GM18507 (cell line): ENCODE data around the gene OCSTAMP.

Source experiments
- DNase-seq: peaks from one replicate; pipeline ENCODE4 v3.0.0; 2011; ENCODE audit warnings: low read depth; ENCODE audit not compliant: insufficient read length; ENCODE audit errors: extremely low spot score
- FAIRE-seq: peaks from 2 replicates; lab custom pipeline; 2011; peaks lifted over from hg19 to GRCh38; lab: Jason Lieb, UNC

Gene OCSTAMP

GRCh38 chr20:46530640-46531039 is 19.8 kb downstream of the OCSTAMP start:
- DNase-seq (no peak), FAIRE-seq (no peak)

GRCh38 chr20:46523696-46524328 is 26.6 kb downstream of the OCSTAMP start:
- no peak for FAIRE-seq
- no peak for DNase-seq

- FAIRE-seq (no peak), DNase-seq (no peak)
Measured at GRCh38 chr20:46523108-46523507, 27.3 kb downstream of the OCSTAMP start.

GRCh38 chr20:46520976-46521579 is 29.4 kb downstream of the OCSTAMP start:
- peak; percentile 80 for FAIRE-seq

GRCh38 chr20:46520540-46520939 is 29.9 kb downstream of the OCSTAMP start:
- no peak for FAIRE-seq
- no peak for DNase-seq

More at GRCh38 chr20:46520976-46521579, 29.4 kb downstream of the OCSTAMP start:
- DNase-seq = peak; percentile 37

GRCh38 chr20:46519471-46520068 is 30.9 kb downstream of the OCSTAMP start:
- DNase-seq (no peak), FAIRE-seq (no peak)

- DNase-seq (no peak), FAIRE-seq (peak; percentile 5)
Measured at GRCh38 chr20:46512943-46513844, 37.3 kb downstream of the OCSTAMP start, which contains the start of gene ZNF334. ZNF334 (minus strand) TSS chr20:46513559; CDS start chr20:46512102, 1,457 bp downstream.

GRCh38 chr20:46509523-46509922 is 40.9 kb downstream of the OCSTAMP start:
- FAIRE-seq (no peak), DNase-seq (no peak)

- no peak for FAIRE-seq
- no peak for DNase-seq
Measured at GRCh38 chr20:46507760-46508407, 42.6 kb downstream of the OCSTAMP start.

- FAIRE-seq = no peak
- no peak for DNase-seq
Measured at GRCh38 chr20:46505506-46505905, 44.9 kb downstream of the OCSTAMP start.

- DNase-seq (no peak), FAIRE-seq (no peak)
Measured at GRCh38 chr20:46501961-46502360, 48.5 kb downstream of the OCSTAMP start.

- FAIRE-seq = no peak
- DNase-seq = no peak
Measured at GRCh38 chr20:46501337-46501942, 49.0 kb downstream of the OCSTAMP start.

GRCh38 chr20:46494077-46494476 is 56.4 kb downstream of the OCSTAMP start:
- FAIRE-seq = no peak

GRCh38 chr20:46491354-46491753 is 59.1 kb downstream of the OCSTAMP start:
- DNase-seq (no peak), FAIRE-seq (no peak)

More at GRCh38 chr20:46494077-46494476, 56.4 kb downstream of the OCSTAMP start:
- no peak for DNase-seq
